ENCODE data around the gene PDS5A.

- TF ChIP-seq CTCF (IDR thresholded peaks at IDR 0.05) (no peak), POLR2A (IDR thresholded peaks at IDR 0.05) (no peak)
Measured at GRCh38 chr4:39883646-39884045, 94.1 kb downstream of the PDS5A start.

Data from heart left ventricle (tissue), 13 donors.